Liver (tissue), 3 donors: ENCODE data around the gene SRRD.

ENCODE experiments used
- JUND ChIP-seq, 2 donors: IDR thresholded peaks; 2 replicates each; pipeline ENCODE4 v1.6.1; 2016; ENCODE audit warnings: antibody characterized with exemption in 2 of 2
- NR2F2 ChIP-seq: IDR thresholded peaks from 2 replicates; pipeline ENCODE4 v1.6.1; 2016; ENCODE audit warnings: antibody characterized with exemption
- RAD21 ChIP-seq, 2 donors: IDR thresholded peaks; 2 replicates each; pipeline ENCODE4 v1.6.1; 2016; ENCODE audit warnings: antibody characterized with exemption in 2 of 2, mild to moderate bottlenecking in 2 of 2
- TF ChIP-seq, protein P1 (sequence below): fragments of 150-350 bp; IDR thresholded peaks from 2 replicates; pipeline ENCODE4 v1.5.1; 2017; ENCODE audit warnings: improper control_type of control experiment, low read depth, low read length; ENCODE audit not compliant: missing input control
- TF ChIP-seq, protein P2 (sequence below): IDR thresholded peaks from 2 replicates; pipeline ENCODE4 v1.6.1; 2016; ENCODE audit warnings: antibody characterized with exemption, mild to moderate bottlenecking
- TF ChIP-seq, protein P3 (sequence below): IDR thresholded peaks from 2 replicates; pipeline ENCODE4 v1.6.1; 2016; ENCODE audit warnings: antibody characterized with exemption
- TF ChIP-seq, protein P4 (sequence below): IDR thresholded peaks from 2 replicates; pipeline ENCODE4 v1.6.1; 2016; ENCODE audit warnings: antibody characterized with exemption
- donor health status: healthy.
- donor health status: healthy.

DNA sequence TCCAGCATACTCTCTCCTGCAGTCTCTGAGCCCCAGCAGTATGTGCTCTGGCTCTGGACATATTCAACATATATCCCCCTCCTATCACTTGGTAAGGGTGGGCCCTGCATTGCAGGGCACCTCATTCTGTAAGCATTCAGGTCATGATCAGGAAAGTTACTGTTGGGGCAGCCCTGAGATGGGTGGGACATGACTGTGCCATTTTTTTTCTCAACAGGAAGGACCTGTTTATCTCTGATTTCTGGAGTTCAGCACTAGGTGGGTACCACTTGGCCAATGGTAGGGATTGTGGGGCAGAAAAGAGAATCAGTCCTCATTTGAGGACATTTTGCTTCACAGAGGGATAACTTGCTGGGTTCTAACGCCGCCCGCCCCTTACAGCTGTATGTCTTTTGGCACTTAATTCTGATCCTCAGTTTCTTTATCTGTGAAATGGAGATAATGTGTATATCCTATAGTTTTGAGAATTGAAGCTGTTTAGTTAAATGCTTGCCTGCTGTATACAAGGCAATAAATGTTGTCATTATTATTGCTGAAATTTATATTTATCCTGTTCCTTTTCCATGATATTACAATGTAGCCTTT, 2.2 kb downstream of the SRRD start:
- TF ChIP-seq, protein P1, sequence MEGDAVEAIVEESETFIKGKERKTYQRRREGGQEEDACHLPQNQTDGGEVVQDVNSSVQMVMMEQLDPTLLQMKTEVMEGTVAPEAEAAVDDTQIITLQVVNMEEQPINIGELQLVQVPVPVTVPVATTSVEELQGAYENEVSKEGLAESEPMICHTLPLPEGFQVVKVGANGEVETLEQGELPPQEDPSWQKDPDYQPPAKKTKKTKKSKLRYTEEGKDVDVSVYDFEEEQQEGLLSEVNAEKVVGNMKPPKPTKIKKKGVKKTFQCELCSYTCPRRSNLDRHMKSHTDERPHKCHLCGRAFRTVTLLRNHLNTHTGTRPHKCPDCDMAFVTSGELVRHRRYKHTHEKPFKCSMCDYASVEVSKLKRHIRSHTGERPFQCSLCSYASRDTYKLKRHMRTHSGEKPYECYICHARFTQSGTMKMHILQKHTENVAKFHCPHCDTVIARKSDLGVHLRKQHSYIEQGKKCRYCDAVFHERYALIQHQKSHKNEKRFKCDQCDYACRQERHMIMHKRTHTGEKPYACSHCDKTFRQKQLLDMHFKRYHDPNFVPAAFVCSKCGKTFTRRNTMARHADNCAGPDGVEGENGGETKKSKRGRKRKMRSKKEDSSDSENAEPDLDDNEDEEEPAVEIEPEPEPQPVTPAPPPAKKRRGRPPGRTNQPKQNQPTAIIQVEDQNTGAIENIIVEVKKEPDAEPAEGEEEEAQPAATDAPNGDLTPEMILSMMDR: no peak
- TF ChIP-seq JUND (IDR thresholded peaks at IDR 0.05) (no peak), NR2F2 (no peak), RAD21 (IDR thresholded peaks at IDR 0.05) (no peak)
- TF ChIP-seq, protein P2, sequence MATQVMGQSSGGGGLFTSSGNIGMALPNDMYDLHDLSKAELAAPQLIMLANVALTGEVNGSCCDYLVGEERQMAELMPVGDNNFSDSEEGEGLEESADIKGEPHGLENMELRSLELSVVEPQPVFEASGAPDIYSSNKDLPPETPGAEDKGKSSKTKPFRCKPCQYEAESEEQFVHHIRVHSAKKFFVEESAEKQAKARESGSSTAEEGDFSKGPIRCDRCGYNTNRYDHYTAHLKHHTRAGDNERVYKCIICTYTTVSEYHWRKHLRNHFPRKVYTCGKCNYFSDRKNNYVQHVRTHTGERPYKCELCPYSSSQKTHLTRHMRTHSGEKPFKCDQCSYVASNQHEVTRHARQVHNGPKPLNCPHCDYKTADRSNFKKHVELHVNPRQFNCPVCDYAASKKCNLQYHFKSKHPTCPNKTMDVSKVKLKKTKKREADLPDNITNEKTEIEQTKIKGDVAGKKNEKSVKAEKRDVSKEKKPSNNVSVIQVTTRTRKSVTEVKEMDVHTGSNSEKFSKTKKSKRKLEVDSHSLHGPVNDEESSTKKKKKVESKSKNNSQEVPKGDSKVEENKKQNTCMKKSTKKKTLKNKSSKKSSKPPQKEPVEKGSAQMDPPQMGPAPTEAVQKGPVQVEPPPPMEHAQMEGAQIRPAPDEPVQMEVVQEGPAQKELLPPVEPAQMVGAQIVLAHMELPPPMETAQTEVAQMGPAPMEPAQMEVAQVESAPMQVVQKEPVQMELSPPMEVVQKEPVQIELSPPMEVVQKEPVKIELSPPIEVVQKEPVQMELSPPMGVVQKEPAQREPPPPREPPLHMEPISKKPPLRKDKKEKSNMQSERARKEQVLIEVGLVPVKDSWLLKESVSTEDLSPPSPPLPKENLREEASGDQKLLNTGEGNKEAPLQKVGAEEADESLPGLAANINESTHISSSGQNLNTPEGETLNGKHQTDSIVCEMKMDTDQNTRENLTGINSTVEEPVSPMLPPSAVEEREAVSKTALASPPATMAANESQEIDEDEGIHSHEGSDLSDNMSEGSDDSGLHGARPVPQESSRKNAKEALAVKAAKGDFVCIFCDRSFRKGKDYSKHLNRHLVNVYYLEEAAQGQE: no peak
- TF ChIP-seq, protein P3, sequence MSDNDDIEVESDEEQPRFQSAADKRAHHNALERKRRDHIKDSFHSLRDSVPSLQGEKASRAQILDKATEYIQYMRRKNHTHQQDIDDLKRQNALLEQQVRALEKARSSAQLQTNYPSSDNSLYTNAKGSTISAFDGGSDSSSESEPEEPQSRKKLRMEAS: no peak
- TF ChIP-seq, protein P4, sequence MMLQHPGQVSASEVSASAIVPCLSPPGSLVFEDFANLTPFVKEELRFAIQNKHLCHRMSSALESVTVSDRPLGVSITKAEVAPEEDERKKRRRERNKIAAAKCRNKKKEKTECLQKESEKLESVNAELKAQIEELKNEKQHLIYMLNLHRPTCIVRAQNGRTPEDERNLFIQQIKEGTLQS: no peak
